ENCODE data around the gene ZMAT5. TPM values are rescaled to one million over a fixed set of nuclear protein-coding genes. Genes with fewer than 3 reads are reported as not detected.
A peak's percentile ranks its signal among the peaks of the same experiment; 100 is the strongest.

The ZMAT5 gene
- total RNA-seq, 2 experiments from 2014 or later, result 19.0 to 21.8 TPM

GRCh38 chr22:29724843-29725242, 42.0 kb downstream of the ZMAT5 start:
- DNase-seq, result no peak
- Mint-ChIP-seq H3K9me3 (ENCODE audit: insufficient read depth) (no peaks in the 10 kb centered on the region), H3K4me3 (no peak overlapping the region), H3K27ac (no peak overlapping the region), H3K27me3 (ENCODE audit: low read depth) (peaks cover 17% of the 10 kb centered on the region), H3K4me1 (ENCODE audit: low read depth) (no peaks in the 10 kb centered on the region), H3K36me3 (ENCODE audit: low read depth) (no peaks in the 10 kb centered on the region)
- ChIA-PET CTCF (interaction anchor here (1.5 kb wide), 1 partner anchor 280 kb away, joined by 6 read pairs; no protein-coding TSS in a partner anchor), POLR2A (no interaction called here)
- no peak for ATAC-seq

GRCh38 chr22:29723766-29724165, 43.0 kb downstream of the ZMAT5 start:
- ChIA-PET POLR2A (no interaction called here), CTCF (no interaction called here)
- H3K27ac Mint-ChIP-seq, result no peak overlapping the region
- peaks cover 1% of the 10 kb centered on the region for H3K4me1 Mint-ChIP-seq (ENCODE audit: low read depth)
- H3K9me3 Mint-ChIP-seq (ENCODE audit: insufficient read depth), result no peaks in the 10 kb centered on the region
- ATAC-seq, result no peak
- peaks cover 26% of the 10 kb centered on the region for H3K27me3 Mint-ChIP-seq (ENCODE audit: low read depth)
- H3K4me3 Mint-ChIP-seq, result no peak overlapping the region
- H3K36me3 Mint-ChIP-seq (ENCODE audit: low read depth), result no peaks in the 10 kb centered on the region
- DNase-seq, result no peak

GRCh38 chr22:29722587-29722986, 44.2 kb downstream of the ZMAT5 start:
- Mint-ChIP-seq H3K27ac (no peak overlapping the region), H3K36me3 (ENCODE audit: low read depth) (no peaks in the 10 kb centered on the region), H3K9me3 (ENCODE audit: insufficient read depth) (no peaks in the 10 kb centered on the region), H3K4me3 (no peak overlapping the region), H3K27me3 (ENCODE audit: low read depth) (peaks cover 34% of the 10 kb centered on the region), H3K4me1 (ENCODE audit: low read depth) (peaks cover 1% of the 10 kb centered on the region)
- POLR2A ChIA-PET, result interaction anchor here (0.5 kb wide), 1 partner anchor 27 kb away, joined by 3 read pairs; no protein-coding TSS in a partner anchor
- ATAC-seq (no peak), DNase-seq (no peak)
- CTCF ChIA-PET, result no interaction called here

- Mint-ChIP-seq H3K4me1 (ENCODE audit: low read depth) (peaks cover 1% of the 10 kb centered on the region), H3K27me3 (ENCODE audit: low read depth) (peaks cover 38% of the 10 kb centered on the region), H3K4me3 (no peak overlapping the region), H3K36me3 (ENCODE audit: low read depth) (no peaks in the 10 kb centered on the region), H3K9me3 (ENCODE audit: insufficient read depth) (no peaks in the 10 kb centered on the region), H3K27ac (no peak overlapping the region)
- DNase-seq (no peak), ATAC-seq (no peak)
- CTCF ChIA-PET, result no interaction called here
- POLR2A ChIA-PET, result interaction anchor here (0.5 kb wide), 1 partner anchor 28 kb away, joined by 3 read pairs; no protein-coding TSS in a partner anchor
Observed at GRCh38 chr22:29722151-29722550, 44.7 kb downstream of the ZMAT5 start.

- Mint-ChIP-seq H3K27ac (no peak overlapping the region), H3K36me3 (ENCODE audit: low read depth) (no peaks in the 10 kb centered on the region), H3K4me3 (no peak overlapping the region), H3K9me3 (ENCODE audit: insufficient read depth) (no peaks in the 10 kb centered on the region), H3K4me1 (ENCODE audit: low read depth) (peaks cover 1% of the 10 kb centered on the region), H3K27me3 (ENCODE audit: low read depth) (peaks cover 45% of the 10 kb centered on the region)
- no peak for ATAC-seq
- POLR2A ChIA-PET, result no interaction called here
- CTCF ChIA-PET, result no interaction called here
- no peak for DNase-seq
Observed at GRCh38 chr22:29720811-29721323, 45.9 kb downstream of the ZMAT5 start.

- CTCF ChIA-PET, result no interaction called here
- DNase-seq (no peak), ATAC-seq (peak; percentile 39)
- Mint-ChIP-seq H3K36me3 (ENCODE audit: low read depth) (no peaks in the 10 kb centered on the region), H3K9me3 (ENCODE audit: insufficient read depth) (no peaks in the 10 kb centered on the region), H3K27ac (no peak within 1 kb of the TSS), H3K27me3 (ENCODE audit: low read depth) (peaks cover 42% of the 10 kb centered on the region), H3K4me3 (no peak within 1 kb of the TSS), H3K4me1 (ENCODE audit: low read depth) (peaks cover 1% of the 10 kb centered on the region)
- POLR2A ChIA-PET, result no interaction called here
Observed at GRCh38 chr22:29719899-29720645, 46.7 kb downstream of the ZMAT5 start, which contains the start of gene CABP7. TSS of gene CABP7 (plus strand) at chr22:29720003. CDS start at chr22:29720425, 422 bp downstream.

GRCh38 chr22:29718949-29719898, 47.6 kb downstream of the ZMAT5 start:
- ChIA-PET CTCF (no interaction called here), POLR2A (no interaction called here)
- Mint-ChIP-seq H3K36me3 (ENCODE audit: low read depth) (no peaks in the 10 kb centered on the region), H3K27me3 (ENCODE audit: low read depth) (peaks cover 42% of the 10 kb centered on the region), H3K4me3 (no peak overlapping the region), H3K27ac (no peak overlapping the region), H3K9me3 (ENCODE audit: insufficient read depth) (no peaks in the 10 kb centered on the region), H3K4me1 (ENCODE audit: low read depth) (peaks cover 1% of the 10 kb centered on the region)
- DNase-seq (no peak), ATAC-seq (no peak)

GRCh38 chr22:29717789-29718188, 49.0 kb downstream of the ZMAT5 start:
- Mint-ChIP-seq H3K27me3 (ENCODE audit: low read depth) (peaks cover 39% of the 10 kb centered on the region), H3K36me3 (ENCODE audit: low read depth) (no peaks in the 10 kb centered on the region), H3K27ac (no peak overlapping the region), H3K9me3 (ENCODE audit: insufficient read depth) (no peaks in the 10 kb centered on the region), H3K4me1 (ENCODE audit: low read depth) (peaks cover 1% of the 10 kb centered on the region), H3K4me3 (no peak overlapping the region)
- CTCF ChIA-PET, result interaction anchor here (0.8 to 1.2 kb wide), 2 partner anchors 92 to 371 kb away, joined by 3 to 7 read pairs; no protein-coding TSS in a partner anchor
- ATAC-seq (no peak), DNase-seq (no peak)
- POLR2A ChIA-PET, result interaction anchor here (0.6 kb wide), 2 partner anchors 48 to 895 kb away, joined by 3 read pairs; no protein-coding TSS in a partner anchor

- Mint-ChIP-seq H3K4me1 (ENCODE audit: low read depth) (peaks cover 1% of the 10 kb centered on the region), H3K4me3 (no peak overlapping the region), H3K27me3 (ENCODE audit: low read depth) (peaks cover 37% of the 10 kb centered on the region), H3K36me3 (ENCODE audit: low read depth) (no peaks in the 10 kb centered on the region), H3K9me3 (ENCODE audit: insufficient read depth) (no peaks in the 10 kb centered on the region), H3K27ac (no peak overlapping the region)
- ChIA-PET CTCF (interaction anchor here (0.9 kb wide), 1 partner anchor 288 kb away, joined by 3 read pairs; no protein-coding TSS in a partner anchor), POLR2A (interaction anchor here (0.6 kb wide), 2 partner anchors 47 to 896 kb away, joined by 3 read pairs; no protein-coding TSS in a partner anchor)
- peak; percentile 61 for ATAC-seq
- peak; percentile 65 for DNase-seq
Observed at GRCh38 chr22:29716814-29717545, 49.8 kb downstream of the ZMAT5 start.

- CTCF ChIA-PET, result interaction anchor here (1.7 kb wide), 1 partner anchor 80 kb away, joined by 3 read pairs; no protein-coding TSS in a partner anchor
- no peak overlapping the region for H3K27ac Mint-ChIP-seq
- no peaks in the 10 kb centered on the region for H3K36me3 Mint-ChIP-seq (ENCODE audit: low read depth)
- no peaks in the 10 kb centered on the region for H3K9me3 Mint-ChIP-seq (ENCODE audit: insufficient read depth)
- POLR2A ChIA-PET, result no interaction called here
- H3K4me1 Mint-ChIP-seq (ENCODE audit: low read depth), result peaks cover 1% of the 10 kb centered on the region
- DNase-seq, result no peak
- ATAC-seq, result no peak
- peaks cover 30% of the 10 kb centered on the region for H3K27me3 Mint-ChIP-seq (ENCODE audit: low read depth)
- no peak overlapping the region for H3K4me3 Mint-ChIP-seq
Observed at GRCh38 chr22:29715705-29716104, 51.1 kb downstream of the ZMAT5 start.

GRCh38 chr22:29715240-29715639, 51.6 kb downstream of the ZMAT5 start:
- ChIA-PET POLR2A (interaction anchor here (0.7 kb wide), 1 partner anchor 573 kb away, joined by 3 read pairs; no protein-coding TSS in a partner anchor), CTCF (interaction anchor here (1.7 kb wide), 1 partner anchor 79 kb away, joined by 3 read pairs; no protein-coding TSS in a partner anchor)
- Mint-ChIP-seq H3K27me3 (ENCODE audit: low read depth) (peaks cover 29% of the 10 kb centered on the region), H3K36me3 (ENCODE audit: low read depth) (no peaks in the 10 kb centered on the region), H3K9me3 (ENCODE audit: insufficient read depth) (no peaks in the 10 kb centered on the region), H3K4me3 (no peak overlapping the region), H3K4me1 (ENCODE audit: low read depth) (peaks cover 1% of the 10 kb centered on the region), H3K27ac (no peak overlapping the region)
- ATAC-seq (no peak), DNase-seq (no peak)

Data from activated CD8-positive, alpha-beta T cell treated with anti-CD3 and anti-CD28 coated beads, Interleukin-2, amount 10 ng/mL, durations not matched to agents 7 days and 5 days (primary cell).